ENCODE results near the gene SEMA5B.

DNA sequence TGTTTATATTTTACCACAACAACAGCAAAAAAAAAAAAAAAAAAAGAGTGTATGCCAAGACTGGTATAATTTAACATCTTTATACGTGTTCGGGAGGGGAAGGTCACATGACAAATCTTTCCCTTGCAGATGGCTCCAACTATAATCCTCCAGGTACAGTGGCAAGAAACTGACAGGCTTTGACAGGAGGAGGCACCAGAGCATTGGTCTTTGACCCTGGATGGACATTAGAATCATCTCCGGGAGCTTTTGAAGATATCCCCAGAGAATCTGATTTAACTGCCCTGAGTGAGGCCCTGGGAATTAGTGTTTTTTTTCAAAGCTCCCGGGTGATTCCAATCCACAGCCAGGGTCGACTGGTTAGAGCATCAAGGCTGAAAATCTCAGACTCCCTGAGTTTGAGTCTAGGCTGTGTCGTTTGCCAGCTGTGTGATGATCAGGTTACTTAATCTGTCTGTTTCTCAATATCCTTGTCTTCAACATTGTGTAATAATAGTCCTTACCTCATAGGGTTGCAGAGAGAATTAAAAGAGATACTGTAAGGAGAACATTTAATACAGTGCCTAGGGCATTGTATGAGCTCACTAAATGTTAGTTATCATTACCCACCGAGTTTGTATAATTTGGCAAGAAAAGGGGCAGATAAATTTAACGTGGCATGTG, 8.9 kb upstream of the SEMA5B start:
- TF ChIP-seq ZBTB49 (tag by site-specific recombination; IDR thresholded peaks at IDR 0.05; ENCODE audit: low read depth), result no peak
- TF ChIP-seq CTCF (tag by site-specific recombination; IDR thresholded peaks at IDR 0.05), result no peak
- no peak for TF ChIP-seq BCL6B (tag by site-specific recombination; IDR thresholded peaks at IDR 0.05)
- 0 out of 2 replicates have a peak, but pooled peaks have one; percentile 12 for TF ChIP-seq ZNF146 (tag by site-specific recombination; IDR thresholded peaks at IDR 0.05)
- TF ChIP-seq, protein P1, sequence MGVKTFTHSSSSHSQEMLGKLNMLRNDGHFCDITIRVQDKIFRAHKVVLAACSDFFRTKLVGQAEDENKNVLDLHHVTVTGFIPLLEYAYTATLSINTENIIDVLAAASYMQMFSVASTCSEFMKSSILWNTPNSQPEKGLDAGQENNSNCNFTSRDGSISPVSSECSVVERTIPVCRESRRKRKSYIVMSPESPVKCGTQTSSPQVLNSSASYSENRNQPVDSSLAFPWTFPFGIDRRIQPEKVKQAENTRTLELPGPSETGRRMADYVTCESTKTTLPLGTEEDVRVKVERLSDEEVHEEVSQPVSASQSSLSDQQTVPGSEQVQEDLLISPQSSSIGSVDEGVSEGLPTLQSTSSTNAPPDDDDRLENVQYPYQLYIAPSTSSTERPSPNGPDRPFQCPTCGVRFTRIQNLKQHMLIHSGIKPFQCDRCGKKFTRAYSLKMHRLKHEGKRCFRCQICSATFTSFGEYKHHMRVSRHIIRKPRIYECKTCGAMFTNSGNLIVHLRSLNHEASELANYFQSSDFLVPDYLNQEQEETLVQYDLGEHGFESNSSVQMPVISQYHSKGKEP (tag by site-specific recombination; IDR thresholded peaks at IDR 0.05), result no peak
- TF ChIP-seq KLF7 (tag by site-specific recombination; IDR thresholded peaks at IDR 0.05; ENCODE audit: borderline replicate concordance), result no peak
- TF ChIP-seq KLF17 (tag by site-specific recombination; IDR thresholded peaks at IDR 0.05), result no peak
- TF ChIP-seq ZNF23 (tag by site-specific recombination; IDR thresholded peaks at IDR 0.05; ENCODE audit: borderline replicate concordance), result no peak
- TF ChIP-seq, protein P2, sequence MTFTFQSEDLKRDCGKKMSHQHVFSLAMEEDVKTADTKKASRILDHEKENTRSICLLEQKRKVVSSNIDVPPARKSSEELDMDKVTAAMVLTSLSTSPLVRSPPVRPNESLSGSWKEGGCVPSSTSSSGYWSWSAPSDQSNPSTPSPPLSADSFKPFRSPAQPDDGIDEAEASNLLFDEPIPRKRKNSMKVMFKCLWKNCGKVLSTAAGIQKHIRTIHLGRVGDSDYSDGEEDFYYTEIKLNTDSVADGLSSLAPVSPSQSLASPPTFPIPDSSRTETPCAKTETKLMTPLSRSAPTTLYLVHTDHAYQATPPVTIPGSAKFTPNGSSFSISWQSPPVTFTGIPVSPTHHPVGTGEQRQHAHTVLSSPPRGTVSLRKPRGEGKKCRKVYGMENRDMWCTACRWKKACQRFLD (tag by site-specific recombination; IDR thresholded peaks at IDR 0.05), result no peak
- no peak for TF ChIP-seq ZNF449 (tag by site-specific recombination; IDR thresholded peaks at IDR 0.05)
- TF ChIP-seq ZNF311 (tag by site-specific recombination; IDR thresholded peaks at IDR 0.05; ENCODE audit: borderline replicate concordance), result no peak

Data from HEK293 (cell line).